NCI-H748 treated with DMSO at 0.1 percent for 48 hours (cell line): Measurements from ENCODE around the gene NR2F1.

Experiments used
- DNase-seq: peaks from one replicate; lab custom pipeline; 2025; lab: John Stamatoyannopoulos, UW

NR2F1 gene

DNA sequence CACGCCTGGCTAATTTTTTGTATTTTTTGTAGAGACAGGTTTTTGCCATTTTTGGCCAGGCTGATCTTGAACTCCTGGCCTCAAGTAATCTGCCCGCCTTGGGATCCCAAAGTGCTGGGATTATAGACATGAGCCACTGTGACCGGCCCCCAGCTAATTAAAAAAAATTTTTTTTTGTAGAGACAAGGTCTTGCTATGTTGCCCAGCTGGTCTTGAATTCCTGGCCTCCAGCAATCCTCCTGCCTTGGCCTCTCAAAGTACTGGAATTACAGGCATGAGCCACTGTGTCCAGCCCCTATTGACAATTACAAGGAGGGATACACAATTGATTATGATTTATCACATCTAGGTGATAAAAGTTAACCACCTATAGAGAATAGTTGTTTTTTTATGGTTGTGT, 59.5 kb downstream of the NR2F1 start:
- DNase-seq: no peak
